HUES64 (cell line): ENCODE measurements around the gene PGAP6. TPM values are rescaled to one million over a fixed set of nuclear protein-coding genes. Genes with fewer than 3 reads are reported as not detected.
"Not testable (repeated sequence)": the region's sequence is repeated elsewhere in the genome, so short reads cannot be mapped to it uniquely, and the experiment has no call there.

ENCODE experiments used
- H3K27ac ChIP-seq: 2 replicates; pipeline ENCODE4 v1.7.0; 2013; ENCODE audit warnings: low read depth, low read length, inconsistent platforms
- H3K27me3 ChIP-seq: 2 replicates; pipeline ENCODE4 v1.6.1; 2013; ENCODE audit warnings: mild to moderate bottlenecking, low read length; ENCODE audit not compliant: insufficient read depth
- H3K36me3 ChIP-seq: 2 replicates; pipeline ENCODE4 v1.6.1; 2013; ENCODE audit warnings: mild to moderate bottlenecking, low read length; ENCODE audit not compliant: insufficient read depth
- H3K4me1 ChIP-seq: 2 replicates; pipeline ENCODE4 v1.6.1; 2013; ENCODE audit warnings: mild to moderate bottlenecking, low read length, moderate library complexity; ENCODE audit not compliant: insufficient read depth
- H3K4me3 ChIP-seq: 2 replicates; pipeline ENCODE4 v1.5.1; 2013; ENCODE audit warnings: mild to moderate bottlenecking, low read length, moderate library complexity
- H3K9ac ChIP-seq: 2 replicates; pipeline ENCODE4 v1.6.1; 2013; ENCODE audit warnings: mild to moderate bottlenecking, low read depth, low read length
- H3K9me3 ChIP-seq: 2 replicates; pipeline ENCODE4 v1.6.1; 2013; ENCODE audit warnings: low read depth, low read length; ENCODE audit not compliant: insufficient read depth
- WGBS: fragments of 150-250, 120-280 bp; methylation state at CpG from one replicate; pipeline ENCODE4 v1.1.7; 2013; ENCODE audit warnings: missing lambda C conversion rate; 5-methylcytosine and 5-hydroxymethylcytosine counted together
- polyA plus RNA-seq, 2 experiments: library from polyadenylated mRNA; stranded (reverse); fragments of 50-300 nt; gene quantifications; one replicate each; pipeline ENCODE4 v1.2.3, GENCODE V29; 2013

PGAP6 gene
- 50.5 TPM for polyA plus RNA-seq (2013, experiment 1 of 2)
- polyA plus RNA-seq (2013, experiment 2 of 2): 61.3 TPM

- Histone ChIP-seq H3K4me3 (peak within 1 kb of the TSS; percentile 90), H3K27ac (peak within 1 kb of the TSS; percentile 90)
Measured at GRCh38 chr16:381789-382717, at the start of gene PGAP6. TSS of gene PGAP6 (minus strand) at chr16:381978. CDS start at chr16:381821, 157 bp downstream.

GRCh38 chr16:430904-431303 is 49.1 kb upstream of the PGAP6 start:
- Histone ChIP-seq H3K9me3 (no peaks in the 10 kb centered on the region), H3K4me1 (no peaks in the 10 kb centered on the region), H3K4me3 (no peak overlapping the region), H3K36me3 (no peaks in the 10 kb centered on the region), H3K27ac (no peak overlapping the region), H3K27me3 (peaks cover 14% of the 10 kb centered on the region), H3K9ac (no peak overlapping the region)
- WGBS: 94% methylated on average over 7 of the region's 7 CpGs

More at GRCh38 chr16:381789-382717, at the start of gene PGAP6:
- no peaks in the 10 kb centered on the region for H3K9me3 ChIP-seq
- WGBS: under 1% methylated on average over 104 of the region's 123 CpGs
- H3K4me1 ChIP-seq: peaks cover 18% of the 10 kb centered on the region
- H3K9ac ChIP-seq: peak within 1 kb of the TSS; percentile 77
- peaks cover 5% of the 10 kb centered on the region for H3K36me3 ChIP-seq
- H3K27me3 ChIP-seq: peaks cover 16% of the 10 kb centered on the region; the same call in 1 of the 2 replicates

GRCh38 chr16:427250-427649 is 45.5 kb upstream of the PGAP6 start:
- Histone ChIP-seq H3K9ac (no peak overlapping the region), H3K9me3 (no peaks in the 10 kb centered on the region), H3K4me1 (peaks cover 5% of the 10 kb centered on the region; the same call in 1 of the 2 replicates), H3K27me3 (peaks cover 37% of the 10 kb centered on the region), H3K36me3 (no peaks in the 10 kb centered on the region), H3K27ac (no peak overlapping the region), H3K4me3 (peak overlapping the region; percentile 79)
- WGBS: 89% methylated on average over 10 of the region's 10 CpGs

GRCh38 chr16:426906-427249 is 45.1 kb upstream of the PGAP6 start:
- H3K9ac ChIP-seq: 0 out of 2 replicates have a peak overlapping the region, but pooled peaks have one; percentile 75
- H3K27ac ChIP-seq: no peak overlapping the region
- H3K9me3 ChIP-seq: no peaks in the 10 kb centered on the region
- 13% methylated on average over 13 of the region's 13 CpGs for WGBS
- H3K4me1 ChIP-seq: peaks cover 5% of the 10 kb centered on the region; the same call in 1 of the 2 replicates
- no peaks in the 10 kb centered on the region for H3K36me3 ChIP-seq
- H3K4me3 ChIP-seq: peak overlapping the region; percentile 79
- peaks cover 37% of the 10 kb centered on the region for H3K27me3 ChIP-seq

- no peaks in the 10 kb centered on the region for H3K36me3 ChIP-seq
- no peaks in the 10 kb centered on the region for H3K9me3 ChIP-seq
- under 1% methylated on average over 97 of the region's 97 CpGs for WGBS
- no peak overlapping the region for H3K27ac ChIP-seq
- H3K9ac ChIP-seq: peak overlapping the region; percentile 75
- H3K4me1 ChIP-seq: peaks cover 5% of the 10 kb centered on the region; the same call in 1 of the 2 replicates
- H3K27me3 ChIP-seq: peaks cover 37% of the 10 kb centered on the region
- H3K4me3 ChIP-seq: peak overlapping the region; percentile 79
Measured at GRCh38 chr16:426115-426905, 44.5 kb upstream of the PGAP6 start.

DNA sequence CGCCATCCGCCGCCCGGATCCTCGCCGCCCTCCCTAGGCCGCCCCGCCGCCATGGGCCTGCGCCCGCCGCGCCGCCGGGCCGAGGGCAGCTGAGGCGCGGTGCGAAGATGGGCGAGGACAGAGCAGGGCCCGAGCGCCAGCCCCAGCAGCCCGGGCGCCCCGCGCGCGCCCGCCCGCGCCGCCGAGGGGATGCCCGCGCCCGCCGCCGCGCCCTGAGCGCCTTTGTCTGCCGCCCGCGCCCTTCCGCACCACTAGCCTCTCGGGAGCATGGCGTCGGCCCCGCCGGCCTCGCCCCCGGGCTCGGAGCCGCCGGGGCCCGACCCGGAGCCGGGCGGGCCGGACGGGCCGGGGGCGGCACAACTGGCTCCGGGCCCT is 43.9 kb upstream of the PGAP6 start:
- H3K4me3 ChIP-seq: peak overlapping the region; percentile 79
- no peaks in the 10 kb centered on the region for H3K9me3 ChIP-seq
- H3K27ac ChIP-seq: no peak overlapping the region
- H3K9ac ChIP-seq: peak overlapping the region; percentile 75
- H3K36me3 ChIP-seq: no peaks in the 10 kb centered on the region
- H3K4me1 ChIP-seq: peaks cover 5% of the 10 kb centered on the region; the same call in 1 of the 2 replicates
- WGBS: under 1% methylated on average over 63 of the region's 63 CpGs
- H3K27me3 ChIP-seq: peaks cover 37% of the 10 kb centered on the region

DNA sequence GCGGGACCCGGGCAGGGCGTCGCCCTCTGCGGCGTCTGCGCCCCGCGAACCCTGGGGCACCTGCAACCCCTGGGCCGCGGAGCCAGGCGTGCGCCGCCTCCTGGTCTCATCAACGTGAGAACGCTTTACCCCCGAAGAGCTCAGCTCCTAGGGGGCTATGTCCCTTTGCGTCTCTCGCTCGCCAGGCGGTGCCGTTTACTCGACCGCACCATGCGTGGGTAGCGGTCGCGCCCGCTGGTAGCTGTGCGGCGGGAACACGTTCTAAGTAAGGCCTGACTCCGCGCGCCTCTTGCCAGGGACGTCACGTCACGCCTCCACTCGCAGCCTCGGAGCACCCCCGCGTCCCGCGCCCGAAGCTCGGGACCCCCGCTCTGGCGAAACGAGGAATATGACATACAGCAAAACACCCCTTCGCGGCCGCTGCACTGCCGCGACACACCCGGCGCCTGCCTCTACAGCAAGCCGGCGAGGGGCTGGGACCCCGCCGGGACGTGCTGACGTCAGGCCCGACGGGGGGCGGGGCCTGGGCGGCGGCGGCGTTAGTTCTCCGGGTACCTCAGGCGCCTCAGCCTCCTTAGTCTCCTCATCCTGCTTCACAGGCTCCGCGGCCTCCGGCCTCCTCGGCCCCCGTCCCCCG is 43.4 kb upstream of the PGAP6 start, which contains the start of gene RAB11FIP3:
Gene RAB11FIP3, plus strand, starts transcription at position 568 of the 637 bp plus-strand sequence. CDS start 358 bp downstream, outside the sequence.
- under 1% methylated on average over 77 of the region's 77 CpGs for WGBS
- Histone ChIP-seq H3K27ac (no peak within 1 kb of the TSS), H3K27me3 (peaks cover 37% of the 10 kb centered on the region), H3K9me3 (no peaks in the 10 kb centered on the region), H3K9ac (peak within 1 kb of the TSS; percentile 75), H3K4me3 (peak within 1 kb of the TSS; percentile 79), H3K4me1 (peaks cover 5% of the 10 kb centered on the region; the same call in 1 of the 2 replicates), H3K36me3 (no peaks in the 10 kb centered on the region)

- H3K36me3 ChIP-seq: no peaks in the 10 kb centered on the region
- peak overlapping the region; percentile 79 for H3K4me3 ChIP-seq
- no peak overlapping the region for H3K27ac ChIP-seq
- H3K9ac ChIP-seq: no peak overlapping the region
- no peaks in the 10 kb centered on the region for H3K9me3 ChIP-seq
- 10% methylated on average over 31 of the region's 31 CpGs for WGBS
- peaks cover 37% of the 10 kb centered on the region for H3K27me3 ChIP-seq
- H3K4me1 ChIP-seq: peaks cover 5% of the 10 kb centered on the region; the same call in 1 of the 2 replicates
Measured at GRCh38 chr16:424623-425081, 42.9 kb upstream of the PGAP6 start.

GRCh38 chr16:424033-424622 is 42.4 kb upstream of the PGAP6 start:
- Histone ChIP-seq H3K36me3 (no peaks in the 10 kb centered on the region), H3K9ac (no peak overlapping the region), H3K4me1 (peaks cover 5% of the 10 kb centered on the region; the same call in 1 of the 2 replicates), H3K4me3 (peak overlapping the region; percentile 79), H3K27ac (no peak overlapping the region), H3K9me3 (no peaks in the 10 kb centered on the region), H3K27me3 (peaks cover 37% of the 10 kb centered on the region)
- WGBS: 51% methylated on average over 20 of the region's 20 CpGs

- H3K36me3 ChIP-seq, H3K27ac ChIP-seq, H3K4me1 ChIP-seq, H3K4me3 ChIP-seq, H3K9ac ChIP-seq, H3K9me3 ChIP-seq: not testable (repeated sequence)
- 96% methylated on average over 13 of the region's 13 CpGs for WGBS
- peaks cover 33% of the 10 kb centered on the region for H3K27me3 ChIP-seq
Measured at GRCh38 chr16:422179-422578, 40.4 kb upstream of the PGAP6 start.
